ENCODE measurements around the gene PUM1. TPM values are rescaled to one million over a fixed set of nuclear protein-coding genes. Genes with fewer than 3 reads are reported as not detected.
A peak's percentile ranks its signal among the peaks of the same experiment; 100 is the strongest.

Gene PUM1
- total RNA-seq, 1 experiment from 2014 or later = 43.3 TPM

- Histone ChIP-seq H3K27ac (ENCODE audit: low read length) (no peak overlapping the region), H4K20me1 (ENCODE audit: low read length) (peaks cover 39% of the 10 kb centered on the region), H3K9ac (ENCODE audit: low read length) (no peak overlapping the region), H3K79me2 (ENCODE audit: low read length) (peaks cover 89% of the 10 kb centered on the region), H3K9me2 (replicated peaks; ENCODE audit: low read length) (no peaks in the 10 kb centered on the region), H3K4me3 (ENCODE audit: low read length) (no peak overlapping the region), H3K27me3 (ENCODE audit: low read length) (no peaks in the 10 kb centered on the region), H3K9me3 (ENCODE audit: low read length) (no peaks in the 10 kb centered on the region), H3K4me2 (ENCODE audit: low read length) (no peak overlapping the region), H3K4me1 (ENCODE audit: insufficient read depth, low read length) (peaks cover 12% of the 10 kb centered on the region), H3K36me3 (ENCODE audit: low read depth, low read length) (peaks cover 50% of the 10 kb centered on the region), H3F3A (ENCODE audit: low read length, unreplicated experiment) (no peaks in the 10 kb centered on the region), H2AFZ (ENCODE audit: low read length) (no peak overlapping the region)
- TF ChIP-seq EZH2 (IDR thresholded peaks at IDR 0.05; ENCODE audit: low read length, unreplicated experiment) (no peak), EZH2phosphoT487 (IDR thresholded peaks at IDR 0.05; ENCODE audit: borderline replicate concordance, low read length) (no peak)
- TF ChIP-seq, protein P1, sequence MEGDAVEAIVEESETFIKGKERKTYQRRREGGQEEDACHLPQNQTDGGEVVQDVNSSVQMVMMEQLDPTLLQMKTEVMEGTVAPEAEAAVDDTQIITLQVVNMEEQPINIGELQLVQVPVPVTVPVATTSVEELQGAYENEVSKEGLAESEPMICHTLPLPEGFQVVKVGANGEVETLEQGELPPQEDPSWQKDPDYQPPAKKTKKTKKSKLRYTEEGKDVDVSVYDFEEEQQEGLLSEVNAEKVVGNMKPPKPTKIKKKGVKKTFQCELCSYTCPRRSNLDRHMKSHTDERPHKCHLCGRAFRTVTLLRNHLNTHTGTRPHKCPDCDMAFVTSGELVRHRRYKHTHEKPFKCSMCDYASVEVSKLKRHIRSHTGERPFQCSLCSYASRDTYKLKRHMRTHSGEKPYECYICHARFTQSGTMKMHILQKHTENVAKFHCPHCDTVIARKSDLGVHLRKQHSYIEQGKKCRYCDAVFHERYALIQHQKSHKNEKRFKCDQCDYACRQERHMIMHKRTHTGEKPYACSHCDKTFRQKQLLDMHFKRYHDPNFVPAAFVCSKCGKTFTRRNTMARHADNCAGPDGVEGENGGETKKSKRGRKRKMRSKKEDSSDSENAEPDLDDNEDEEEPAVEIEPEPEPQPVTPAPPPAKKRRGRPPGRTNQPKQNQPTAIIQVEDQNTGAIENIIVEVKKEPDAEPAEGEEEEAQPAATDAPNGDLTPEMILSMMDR (conservative IDR thresholded peaks at IDR 0.05; ENCODE audit: low read depth, low read length) = no peak
- no TSS peak for BruUV-seq (replicated peaks)
- ChIA-PET POLR2A (ENCODE audit: unreplicated experiment) (no interaction called here), CTCF (no interaction called here)
- DNase-seq (no peak), ATAC-seq (no peak)
- intact Hi-C loops (cut with micrococcal nuclease) = no loop called here
These were observed 61.8 kb downstream of the PUM1 start for GRCh38 chr1:31003613-31004230.

GRCh38 chr1:31000301-31000700, 65.2 kb downstream of the PUM1 start:
- Histone ChIP-seq H3K27me3 (ENCODE audit: low read length) (no peaks in the 10 kb centered on the region), H3K4me3 (ENCODE audit: low read length) (no peak overlapping the region), H3K79me2 (ENCODE audit: low read length) (peaks cover 91% of the 10 kb centered on the region), H2AFZ (ENCODE audit: low read length) (no peak overlapping the region), H3K4me2 (ENCODE audit: low read length) (no peak overlapping the region), H3K9ac (ENCODE audit: low read length) (no peak overlapping the region), H3K27ac (ENCODE audit: low read length) (no peak overlapping the region), H3K9me2 (replicated peaks; ENCODE audit: low read length) (no peaks in the 10 kb centered on the region), H3K4me1 (ENCODE audit: insufficient read depth, low read length) (no peaks in the 10 kb centered on the region), H4K20me1 (ENCODE audit: low read length) (peaks cover 28% of the 10 kb centered on the region; the same call in 1 of the 2 replicates), H3K36me3 (ENCODE audit: low read depth, low read length) (peaks cover 59% of the 10 kb centered on the region), H3F3A (ENCODE audit: low read length, unreplicated experiment) (no peaks in the 10 kb centered on the region), H3K9me3 (ENCODE audit: low read length) (no peaks in the 10 kb centered on the region)
- ChIA-PET POLR2A (ENCODE audit: unreplicated experiment) (no interaction called here), CTCF (no interaction called here)
- DNase-seq (no peak), ATAC-seq (0 out of 2 replicates have a peak, but pooled peaks have one; percentile 43)
- TF ChIP-seq EZH2phosphoT487 (IDR thresholded peaks at IDR 0.05; ENCODE audit: borderline replicate concordance, low read length) (no peak), EZH2 (IDR thresholded peaks at IDR 0.05; ENCODE audit: low read length, unreplicated experiment) (no peak)
- TF ChIP-seq, protein P1 (conservative IDR thresholded peaks at IDR 0.05; ENCODE audit: low read depth, low read length) = no peak
- intact Hi-C loops (cut with micrococcal nuclease) = no loop called here
- no TSS peak for BruUV-seq (replicated peaks)

DNA sequence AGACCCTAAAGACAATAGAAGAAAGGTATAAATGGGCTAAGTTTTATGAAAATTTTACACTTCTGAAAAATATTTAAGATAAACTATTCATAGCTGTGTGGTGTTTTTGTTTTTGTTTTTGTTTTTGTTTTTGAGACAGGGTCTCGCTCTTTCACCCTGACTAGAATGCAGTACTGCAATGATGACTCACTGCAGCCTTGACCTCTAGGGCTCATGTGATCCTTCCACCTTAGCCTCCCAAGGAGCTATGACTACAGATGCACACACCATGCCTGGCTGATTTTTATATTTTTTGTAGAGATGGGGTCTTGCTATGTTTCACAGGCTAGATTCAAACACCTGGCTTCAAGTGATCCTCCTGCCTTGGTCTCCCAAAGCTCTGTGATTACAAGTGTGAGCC, 66.6 kb downstream of the PUM1 start:
- no peak overlapping the region for H3K4me3 ChIP-seq (ENCODE audit: low read length)
- no peak overlapping the region for H3K4me2 ChIP-seq (ENCODE audit: low read length)
- no peaks in the 10 kb centered on the region for H3K4me1 ChIP-seq (ENCODE audit: insufficient read depth, low read length)
- H3K9me2 ChIP-seq (replicated peaks; ENCODE audit: low read length) = no peaks in the 10 kb centered on the region
- no peak overlapping the region for H3K27ac ChIP-seq (ENCODE audit: low read length)
- CTCF ChIA-PET = no interaction called here
- intact Hi-C loops (cut with micrococcal nuclease) = loop anchor here (10.0 kb wide), 1 partner anchor 46 kb away; no protein-coding TSS in a partner anchor
- no peak for ATAC-seq
- H2AFZ ChIP-seq (ENCODE audit: low read length) = no peak overlapping the region
- peaks cover 90% of the 10 kb centered on the region for H3K79me2 ChIP-seq (ENCODE audit: low read length)
- POLR2A ChIA-PET (ENCODE audit: unreplicated experiment) = no interaction called here
- peaks cover 27% of the 10 kb centered on the region for H4K20me1 ChIP-seq (ENCODE audit: low read length)
- no peaks in the 10 kb centered on the region for H3F3A ChIP-seq (ENCODE audit: low read length, unreplicated experiment)
- H3K9ac ChIP-seq (ENCODE audit: low read length) = no peak overlapping the region
- no TSS peak for BruUV-seq (replicated peaks)
- no peaks in the 10 kb centered on the region for H3K27me3 ChIP-seq (ENCODE audit: low read length)
- H3K9me3 ChIP-seq (ENCODE audit: low read length) = no peaks in the 10 kb centered on the region
- peaks cover 58% of the 10 kb centered on the region for H3K36me3 ChIP-seq (ENCODE audit: low read depth, low read length)
- TF ChIP-seq, protein P1 (conservative IDR thresholded peaks at IDR 0.05; ENCODE audit: low read depth, low read length) = no peak
- TF ChIP-seq EZH2 (IDR thresholded peaks at IDR 0.05; ENCODE audit: low read length, unreplicated experiment) (no peak), EZH2phosphoT487 (IDR thresholded peaks at IDR 0.05; ENCODE audit: borderline replicate concordance, low read length) (no peak)
- no peak for DNase-seq
